Left forelimb (tissue), 1 donor: Measurements from ENCODE around the gene SLC25A17.
"Not testable (repeated sequence)": the region's sequence is repeated elsewhere in the genome, so short reads cannot be mapped to it uniquely, and the experiment has no call there.

Source experiments
- DNase-seq: peaks from one replicate; pipeline ENCODE4 v3.0.0-alpha.2; 2018; ENCODE audit warnings: low spot score

The SLC25A17 gene

DNA sequence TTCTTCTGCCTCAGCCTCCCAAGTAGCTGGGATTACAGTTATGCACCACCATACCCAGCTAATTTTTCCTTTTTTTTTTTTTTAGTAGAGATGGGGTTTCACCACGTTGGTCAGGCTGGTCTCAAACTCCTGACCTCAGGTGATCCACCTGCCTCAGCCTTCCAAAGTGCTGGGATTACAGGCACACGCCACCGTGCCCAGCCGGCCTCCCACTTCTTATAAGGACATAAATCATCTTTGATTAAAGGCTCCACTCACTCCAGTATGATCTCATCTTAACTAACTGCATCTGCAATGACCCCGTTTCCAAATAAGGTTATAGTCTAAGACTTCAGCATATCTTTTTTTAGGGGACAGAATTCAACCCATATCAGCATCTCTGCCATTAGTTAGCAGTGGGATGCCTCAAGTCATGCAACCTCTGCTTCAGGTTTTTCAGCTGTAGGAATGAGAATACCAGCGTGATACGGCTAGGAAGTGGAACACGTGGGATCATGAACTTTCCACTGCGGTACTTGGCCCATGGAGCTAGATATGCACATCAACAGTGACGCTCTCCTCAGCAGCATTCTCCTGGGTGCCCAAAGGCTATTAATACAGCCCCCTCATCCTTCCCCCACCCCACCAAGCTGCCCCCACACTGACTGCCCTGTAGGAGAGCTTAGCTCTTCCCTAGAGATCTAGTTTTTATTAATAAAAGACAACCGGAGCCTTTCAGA, 98.4 kb downstream of the SLC25A17 start:
- DNase-seq: no peak

DNA sequence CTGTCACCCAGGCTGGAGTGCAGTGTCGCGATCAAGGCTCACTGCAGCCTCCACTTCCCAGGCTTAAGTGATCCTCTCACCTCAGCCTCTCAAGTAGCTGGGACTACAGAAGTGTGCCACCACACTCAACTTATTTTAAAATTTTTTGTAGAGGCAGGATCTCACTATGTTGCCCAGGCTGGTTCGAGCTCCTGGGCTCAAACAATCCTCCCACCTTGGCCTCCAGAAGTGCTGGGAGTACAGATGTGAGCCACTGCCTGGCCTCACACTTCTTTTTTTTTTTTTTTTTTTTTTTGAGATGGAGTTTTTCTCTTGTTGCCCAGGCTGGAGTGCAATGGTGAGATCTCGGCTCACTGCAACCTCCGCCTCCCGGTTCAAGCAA, 99.0 kb downstream of the SLC25A17 start:
- DNase-seq: not testable (repeated sequence)
